Osteoblast (primary cell): Measurements from ENCODE around the gene AOX1. TPM values are rescaled to one million over a fixed set of nuclear protein-coding genes. Genes with fewer than 3 reads are reported as not detected.

Experiments used
- DNase-seq: peaks from one replicate; pipeline ENCODE4 v3.0.0; 2011; ENCODE audit warnings: low spot score, mixed read lengths; ENCODE audit not compliant: insufficient read length; ENCODE audit errors: missing footprints
- H2AFZ ChIP-seq: 2 replicates; pipeline ENCODE4 v1.6.0; 2011; ENCODE audit warnings: mild to moderate bottlenecking, low read length
- H3K27ac ChIP-seq: 2 replicates; pipeline ENCODE4 v1.5.1; 2011; ENCODE audit warnings: mild to moderate bottlenecking, low read depth, low read length, moderate library complexity
- H3K27me3 ChIP-seq: 2 replicates; pipeline ENCODE4 v1.6.0; 2012; ENCODE audit warnings: mild to moderate bottlenecking, control low read depth, inconsistent platforms, low read length, moderate library complexity; ENCODE audit not compliant: insufficient read depth
- H3K36me3 ChIP-seq: 2 replicates; pipeline ENCODE4 v1.5.1; 2011; ENCODE audit warnings: mild to moderate bottlenecking, low read length, control low read depth, moderate library complexity; ENCODE audit not compliant: insufficient read depth
- H3K4me1 ChIP-seq: 2 replicates; pipeline ENCODE4 v1.5.1; 2011; ENCODE audit warnings: mild to moderate bottlenecking, low read length, control low read depth, moderate library complexity; ENCODE audit not compliant: insufficient read depth
- H3K4me2 ChIP-seq: 2 replicates; pipeline ENCODE4 v1.6.0; 2011; ENCODE audit warnings: mild to moderate bottlenecking, low read length; ENCODE audit not compliant: insufficient read depth
- H3K4me3 ChIP-seq: fragments of 200-600 bp; sonication (generic); 3 replicates; pipeline ENCODE4 v1.5.1; 2012; ENCODE audit warnings: mild to moderate bottlenecking, low read length, inconsistent platforms; ENCODE audit not compliant: insufficient read depth
- H3K79me2 ChIP-seq: 2 replicates; pipeline ENCODE4 v1.6.0; 2012; ENCODE audit warnings: mild to moderate bottlenecking, low read length, control low read depth, inconsistent platforms; ENCODE audit not compliant: insufficient read depth
- H3K9me3 ChIP-seq: 2 replicates; pipeline ENCODE4 v1.5.1; 2011; ENCODE audit warnings: low read depth, low read length, control low read depth
- H4K20me1 ChIP-seq: 2 replicates; pipeline ENCODE4 v1.6.0; 2012; ENCODE audit warnings: mild to moderate bottlenecking, low read length, control low read depth; ENCODE audit not compliant: insufficient read depth
- total RNA-seq: library from RNA; depleted of rRNA; stranded (reverse); fragments of >200 nt; gene quantifications from 2 replicates; pipeline ENCODE4 v1.2.3, GENCODE V29; 2012
- TF ChIP-seq, protein P1 (sequence below): IDR thresholded peaks from 2 replicates; pipeline ENCODE4 v1.5.1; 2011; ENCODE audit warnings: mild to moderate bottlenecking, low read depth, low read length, moderate library complexity; ENCODE audit errors: extremely low read depth

The AOX1 gene
- total RNA-seq, 1 donor: 76.4 TPM

DNA sequence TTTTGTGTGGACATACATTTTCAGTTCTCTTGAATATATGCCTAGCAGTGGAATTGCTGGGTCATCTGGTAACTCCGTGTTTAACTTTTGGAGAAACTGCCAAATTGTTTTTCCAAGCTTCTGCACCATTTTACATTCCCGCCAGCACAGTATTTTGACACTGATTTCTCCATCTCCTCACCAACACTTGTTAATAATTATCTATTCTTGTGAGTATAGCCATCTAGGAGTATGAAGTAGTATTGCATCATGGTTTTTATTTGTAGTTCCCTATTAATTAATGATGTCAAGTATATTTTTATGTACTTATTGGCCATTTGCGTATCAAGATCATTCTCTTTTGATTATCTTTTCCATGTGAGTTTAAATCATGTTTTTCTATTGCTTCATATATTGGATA lies 17.9 kb upstream of the AOX1 start:
- H3K4me3 ChIP-seq: no peak overlapping the region
- no peaks in the 10 kb centered on the region for H4K20me1 ChIP-seq
- no peak overlapping the region for H3K4me2 ChIP-seq
- peaks cover 13% of the 10 kb centered on the region for H3K79me2 ChIP-seq
- no peak overlapping the region for H2AFZ ChIP-seq
- H3K36me3 ChIP-seq: no peaks in the 10 kb centered on the region
- H3K27me3 ChIP-seq: no peaks in the 10 kb centered on the region
- H3K27ac ChIP-seq: no peak overlapping the region
- H3K9me3 ChIP-seq: no peaks in the 10 kb centered on the region
- DNase-seq: no peak
- TF ChIP-seq, protein P1, sequence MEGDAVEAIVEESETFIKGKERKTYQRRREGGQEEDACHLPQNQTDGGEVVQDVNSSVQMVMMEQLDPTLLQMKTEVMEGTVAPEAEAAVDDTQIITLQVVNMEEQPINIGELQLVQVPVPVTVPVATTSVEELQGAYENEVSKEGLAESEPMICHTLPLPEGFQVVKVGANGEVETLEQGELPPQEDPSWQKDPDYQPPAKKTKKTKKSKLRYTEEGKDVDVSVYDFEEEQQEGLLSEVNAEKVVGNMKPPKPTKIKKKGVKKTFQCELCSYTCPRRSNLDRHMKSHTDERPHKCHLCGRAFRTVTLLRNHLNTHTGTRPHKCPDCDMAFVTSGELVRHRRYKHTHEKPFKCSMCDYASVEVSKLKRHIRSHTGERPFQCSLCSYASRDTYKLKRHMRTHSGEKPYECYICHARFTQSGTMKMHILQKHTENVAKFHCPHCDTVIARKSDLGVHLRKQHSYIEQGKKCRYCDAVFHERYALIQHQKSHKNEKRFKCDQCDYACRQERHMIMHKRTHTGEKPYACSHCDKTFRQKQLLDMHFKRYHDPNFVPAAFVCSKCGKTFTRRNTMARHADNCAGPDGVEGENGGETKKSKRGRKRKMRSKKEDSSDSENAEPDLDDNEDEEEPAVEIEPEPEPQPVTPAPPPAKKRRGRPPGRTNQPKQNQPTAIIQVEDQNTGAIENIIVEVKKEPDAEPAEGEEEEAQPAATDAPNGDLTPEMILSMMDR: no peak
- H3K4me1 ChIP-seq: no peaks in the 10 kb centered on the region

DNA sequence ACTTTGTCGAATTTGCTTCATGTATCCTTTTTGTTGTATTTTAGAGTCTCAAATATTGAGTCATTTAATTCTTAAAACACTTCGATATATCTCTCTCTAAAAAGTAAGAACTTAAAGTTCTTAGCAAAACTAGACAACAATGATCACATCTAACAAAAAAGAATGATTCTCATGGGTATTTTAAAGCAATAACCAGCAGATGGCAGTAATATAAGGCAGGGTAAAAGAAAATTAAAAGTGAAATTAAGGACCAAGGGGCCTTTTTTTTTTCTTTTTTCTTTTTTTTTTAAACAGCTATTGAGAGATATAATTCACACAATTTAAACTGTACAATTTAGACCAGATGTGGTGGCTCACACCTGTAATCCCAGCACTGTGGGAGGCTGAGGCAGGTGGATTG lies 9.9 kb upstream of the AOX1 start:
- no peak overlapping the region for H3K4me2 ChIP-seq
- H3K36me3 ChIP-seq: no peaks in the 10 kb centered on the region
- no peaks in the 10 kb centered on the region for H3K79me2 ChIP-seq
- no peak for DNase-seq
- no peak overlapping the region for H2AFZ ChIP-seq
- no peak overlapping the region for H3K4me3 ChIP-seq
- TF ChIP-seq, protein P1: peak; percentile 54
- H3K27ac ChIP-seq: no peak overlapping the region
- H3K9me3 ChIP-seq: no peaks in the 10 kb centered on the region
- no peaks in the 10 kb centered on the region for H3K27me3 ChIP-seq
- no peaks in the 10 kb centered on the region for H4K20me1 ChIP-seq
- no peaks in the 10 kb centered on the region for H3K4me1 ChIP-seq

GRCh38 chr2:200577027-200577426 lies 8.8 kb upstream of the AOX1 start:
- Histone ChIP-seq H3K27ac (no peak overlapping the region), H3K4me3 (no peak overlapping the region), H3K36me3 (no peaks in the 10 kb centered on the region), H3K79me2 (no peaks in the 10 kb centered on the region), H3K4me2 (no peak overlapping the region), H3K27me3 (no peaks in the 10 kb centered on the region), H3K4me1 (no peaks in the 10 kb centered on the region), H2AFZ (no peak overlapping the region), H4K20me1 (no peaks in the 10 kb centered on the region), H3K9me3 (no peaks in the 10 kb centered on the region)
- TF ChIP-seq, protein P1: peak; percentile 23
- no peak for DNase-seq

GRCh38 chr2:200578778-200579177 lies 7.0 kb upstream of the AOX1 start:
- no peak overlapping the region for H3K27ac ChIP-seq
- H3K79me2 ChIP-seq: no peaks in the 10 kb centered on the region
- DNase-seq: no peak
- no peak overlapping the region for H3K4me3 ChIP-seq
- no peaks in the 10 kb centered on the region for H3K27me3 ChIP-seq
- no peaks in the 10 kb centered on the region for H3K9me3 ChIP-seq
- H3K4me1 ChIP-seq: no peaks in the 10 kb centered on the region
- TF ChIP-seq, protein P1: peak; percentile 68
- H3K4me2 ChIP-seq: no peak overlapping the region
- no peaks in the 10 kb centered on the region for H4K20me1 ChIP-seq
- H3K36me3 ChIP-seq: no peaks in the 10 kb centered on the region
- H2AFZ ChIP-seq: no peak overlapping the region
